T-helper 2 cell treated with Interferon-gamma antibody and Interleukin-4, amounts not matched to agents 100 ng/mL and 5 ng/mL, for 36 hours (primary cell): ENCODE data around the gene SNX11. TPM values are rescaled to one million over a fixed set of nuclear protein-coding genes. Genes with fewer than 3 reads are reported as not detected.

Experiments
- intact Hi-C: fragments of 100-400 bp; cut with micrococcal nuclease; formaldehyde crosslinking; loops from one replicate; pipeline ENCODE4 v1.15.1; 2023
- total RNA-seq: library from RNA; stranded (reverse); gene quantifications from 2 replicates; pipeline ENCODE4 v1.2.3, GENCODE V29; 2022

SNX11 gene
- total RNA-seq, 1 donor from 2014 or later: 22.3 TPM

- intact Hi-C loops: no loop called here
Observed at GRCh38 chr17:48093341-48094045, 14.1 kb upstream of the SNX11 start.

DNA sequence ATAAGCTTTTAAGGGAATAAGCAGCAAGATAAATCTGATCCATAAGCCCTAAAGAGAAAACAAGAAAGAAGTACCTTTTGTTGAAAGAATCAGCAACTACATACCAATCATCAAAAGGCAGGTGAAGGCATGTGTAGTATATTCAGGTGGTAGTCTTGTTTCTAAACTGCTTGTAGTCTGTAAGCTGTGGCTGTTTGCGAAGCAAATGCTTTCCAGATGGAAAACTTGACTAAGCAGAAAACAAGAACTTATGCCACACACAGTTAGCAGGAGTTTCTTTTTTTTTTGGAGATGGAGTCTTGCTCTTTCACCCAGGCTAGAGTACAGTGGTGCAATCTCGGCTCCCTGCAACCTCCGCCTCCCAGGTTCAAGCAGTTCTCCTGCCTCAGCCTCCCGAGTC, 12.0 kb upstream of the SNX11 start:
- intact Hi-C loops: no loop called here

GRCh38 chr17:48100160-48100559, 7.4 kb upstream of the SNX11 start:
- intact Hi-C loops: loop anchor here (2.0 to 10.0 kb wide), 4 partner anchors 51 to 735 kb away; partner anchors contain the start of genes CALCOCO2, CDK5RAP3, NFE2L1 and PNPO

DNA sequence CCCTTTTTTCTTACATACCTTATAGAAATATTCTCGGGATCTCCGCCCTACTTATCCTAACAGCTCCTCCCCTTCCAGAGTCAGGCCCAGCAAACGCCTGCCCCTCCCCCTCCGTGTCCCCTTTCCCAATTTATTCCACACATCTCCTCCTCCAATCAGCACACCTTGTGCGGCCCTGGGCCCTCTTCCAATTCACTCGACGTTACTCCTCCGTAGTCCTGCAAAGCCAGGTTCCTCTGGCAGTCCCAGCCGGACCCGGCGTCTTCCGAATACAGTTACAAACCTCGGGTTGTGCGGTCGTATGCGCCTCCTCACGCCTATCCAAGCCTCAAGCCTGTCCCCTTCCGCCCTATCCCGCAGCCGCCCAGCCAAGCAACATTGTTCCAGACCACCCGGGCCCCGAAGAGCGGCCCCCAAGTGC, 7.0 kb upstream of the SNX11 start:
- intact Hi-C loops: loop anchor here (2.0 to 10.0 kb wide), 4 partner anchors 52 to 734 kb away; partner anchors contain the start of genes CALCOCO2, CDK5RAP3, NFE2L1 and PNPO

DNA sequence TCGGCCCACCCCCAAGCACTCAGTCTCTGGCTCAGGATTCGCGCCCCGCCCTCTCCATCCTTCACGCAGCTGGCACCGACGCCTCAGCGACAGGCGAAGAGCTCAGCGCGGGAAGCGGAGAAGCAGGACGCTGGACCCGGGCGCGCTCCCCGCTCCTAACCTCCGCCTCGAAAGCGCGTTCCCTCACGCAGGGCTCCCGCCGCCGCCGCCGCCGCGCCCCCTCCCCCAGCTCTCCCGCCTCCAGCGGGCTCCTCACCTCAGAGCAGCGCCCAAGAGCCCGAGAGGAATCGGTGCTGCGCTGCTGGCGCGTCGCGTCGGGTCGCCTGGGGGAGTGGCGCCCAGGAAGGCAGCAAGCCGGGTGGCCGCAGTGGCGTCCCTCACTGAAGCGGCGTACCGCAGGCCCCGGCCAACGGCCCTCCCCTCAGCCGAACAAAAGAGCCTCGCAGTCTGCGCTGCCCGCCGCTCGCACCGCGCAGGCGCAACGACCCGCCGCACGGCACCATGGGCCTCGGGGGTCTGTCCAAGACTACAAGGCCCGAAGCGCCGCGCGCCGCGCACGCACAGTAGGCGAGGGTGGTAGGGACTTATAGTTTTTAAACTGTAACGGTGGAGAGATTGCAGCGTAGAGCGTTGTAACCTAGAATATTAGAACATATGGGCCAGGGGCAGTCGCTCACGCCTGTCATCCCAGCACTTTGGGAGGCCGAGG, 6.4 kb upstream of the SNX11 start, which contains the start of gene CBX1:
TSS of gene CBX1 (minus strand) at position 467 of the 709 bp plus-strand sequence. CDS start 24,474 bp downstream, outside the sequence.
- intact Hi-C loops: loop anchor here (2.0 to 10.0 kb wide), 4 partner anchors 52 to 734 kb away; partner anchors contain the start of genes CALCOCO2, CDK5RAP3, NFE2L1 and PNPO

DNA sequence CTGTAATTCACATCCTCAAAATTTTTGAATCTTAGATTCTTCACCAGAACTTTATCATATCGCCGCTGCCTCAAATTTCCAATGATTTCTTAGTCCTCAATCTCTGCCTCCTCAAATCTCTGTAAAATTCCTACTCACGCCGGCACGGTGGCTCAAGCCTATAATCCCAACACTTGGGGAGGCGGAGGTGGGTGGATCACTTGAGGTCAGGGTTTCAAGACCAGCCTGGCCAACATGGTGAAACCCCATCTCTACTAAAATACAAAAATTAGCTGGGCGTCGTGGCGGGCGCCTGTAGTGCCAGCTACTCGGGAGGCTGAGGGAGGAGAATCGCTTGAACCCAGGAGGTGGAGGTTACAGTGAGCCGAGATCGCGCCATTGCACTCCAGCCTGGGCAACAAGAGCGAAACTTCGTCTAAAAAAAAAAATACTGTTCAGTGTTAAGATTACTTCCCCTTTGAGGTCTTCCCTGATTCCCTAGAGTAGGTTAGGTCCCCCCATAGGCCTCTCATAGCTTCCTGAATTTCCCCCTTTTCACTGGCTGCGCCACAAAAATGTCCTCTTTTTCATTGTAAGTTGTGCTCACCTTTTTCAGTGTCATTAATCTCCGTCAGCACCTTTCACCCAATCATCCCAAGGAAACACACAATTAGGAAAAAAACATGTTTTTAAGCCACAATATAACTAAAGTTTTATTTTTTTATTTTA, 5.4 kb upstream of the SNX11 start:
- intact Hi-C loops: loop anchor here (10.0 kb wide), 2 partner anchors 157 to 733 kb away; partner anchors contain the start of genes CALCOCO2 and PNPO

- intact Hi-C loops: loop anchor here (10.0 kb wide), 2 partner anchors 158 to 732 kb away; partner anchors contain the start of genes CALCOCO2 and PNPO
Observed at GRCh38 chr17:48102798-48103715, 4.5 kb upstream of the SNX11 start.

DNA sequence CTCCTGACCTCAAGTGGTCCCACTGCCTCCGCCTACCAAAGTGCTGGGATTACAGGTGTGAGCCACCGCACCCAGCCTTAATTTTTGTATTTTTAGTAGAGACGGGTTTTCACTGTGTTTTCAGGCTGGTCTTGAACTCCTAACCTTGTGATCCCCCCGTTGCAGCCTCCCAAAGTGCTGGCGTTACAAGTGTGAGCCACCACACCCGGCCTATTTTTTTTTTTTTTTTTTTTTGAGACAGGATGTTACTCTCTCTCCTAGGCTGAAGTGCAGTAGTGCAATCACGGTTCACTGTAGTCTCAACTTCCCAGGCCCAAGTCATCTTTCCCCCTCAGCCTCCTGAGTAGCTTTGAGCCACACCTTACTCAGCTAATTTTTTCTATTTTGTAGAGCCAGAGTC, 3.1 kb upstream of the SNX11 start:
- intact Hi-C loops: loop anchor here (10.0 kb wide), 2 partner anchors 160 to 730 kb away; partner anchors contain the start of genes CALCOCO2 and PNPO

DNA sequence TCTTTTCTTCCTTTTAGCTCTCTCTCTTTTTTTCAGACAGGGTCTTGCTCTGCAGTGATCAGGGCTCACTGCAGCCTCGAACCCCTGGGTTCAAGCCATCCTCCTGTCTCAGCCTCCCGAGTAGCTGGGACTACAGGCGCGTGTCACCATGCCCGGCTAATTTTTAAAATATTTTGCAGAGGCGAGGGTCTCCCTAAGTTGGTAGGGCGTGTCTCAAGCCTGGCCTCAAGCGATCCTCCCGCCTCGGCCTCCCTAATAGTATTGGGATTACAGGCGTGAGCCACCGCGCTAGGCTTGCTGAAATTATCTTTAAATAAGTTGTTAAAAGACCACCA, 797 bp upstream of the SNX11 start:
- intact Hi-C loops: loop anchor here (1.0 to 10.0 kb wide), 3 partner anchors 81 to 728 kb away; partner anchors contain the start of genes CALCOCO2 and PNPO

DNA sequence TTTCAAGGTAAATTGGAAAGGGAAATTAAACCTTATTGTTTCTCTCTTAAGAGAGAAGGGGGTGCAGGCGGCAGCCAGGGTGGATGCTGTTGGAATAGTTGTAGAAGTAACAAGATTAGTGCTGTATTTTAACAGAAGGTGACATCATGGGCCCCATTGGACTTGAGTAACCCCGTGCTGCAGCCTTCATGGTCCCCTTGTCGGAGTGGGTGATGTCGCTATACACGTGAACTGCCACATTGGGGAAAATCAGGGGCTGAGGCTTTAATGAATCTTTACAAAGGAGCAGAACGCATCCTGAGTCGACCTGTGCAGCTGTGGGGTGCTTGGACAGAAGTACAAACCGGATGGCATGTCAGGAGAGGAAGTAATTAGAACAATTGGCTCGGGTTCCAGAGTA, 3.2 kb downstream of the SNX11 start:
- intact Hi-C loops: no loop called here

GRCh38 chr17:48111937-48112241, 4.3 kb downstream of the SNX11 start:
- intact Hi-C loops: no loop called here

DNA sequence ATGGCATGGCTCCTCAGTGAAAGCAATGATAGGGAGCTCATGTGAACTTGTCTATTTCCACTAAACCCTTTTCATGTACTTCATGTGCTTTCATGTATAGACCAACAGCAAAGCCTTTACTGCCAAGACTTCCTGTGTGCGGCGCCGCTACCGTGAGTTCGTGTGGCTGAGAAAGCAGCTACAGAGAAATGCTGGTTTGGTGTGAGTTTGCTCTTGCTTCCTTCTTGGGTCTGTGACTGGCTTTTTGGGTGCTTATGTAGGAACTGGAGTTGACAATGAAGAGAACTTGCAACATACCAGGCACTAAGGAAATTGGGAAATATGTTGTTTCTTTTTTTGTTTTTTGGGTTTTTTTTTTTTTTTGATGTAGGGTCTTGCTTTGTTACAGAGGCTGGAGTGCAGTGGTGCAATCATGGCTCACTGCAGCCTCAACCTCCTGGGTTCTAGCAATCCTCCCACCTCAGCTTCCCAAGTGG, 5.7 kb downstream of the SNX11 start:
- intact Hi-C loops: no loop called here

- intact Hi-C loops: no loop called here
Observed at GRCh38 chr17:48121923-48122664, 14.5 kb downstream of the SNX11 start.

DNA sequence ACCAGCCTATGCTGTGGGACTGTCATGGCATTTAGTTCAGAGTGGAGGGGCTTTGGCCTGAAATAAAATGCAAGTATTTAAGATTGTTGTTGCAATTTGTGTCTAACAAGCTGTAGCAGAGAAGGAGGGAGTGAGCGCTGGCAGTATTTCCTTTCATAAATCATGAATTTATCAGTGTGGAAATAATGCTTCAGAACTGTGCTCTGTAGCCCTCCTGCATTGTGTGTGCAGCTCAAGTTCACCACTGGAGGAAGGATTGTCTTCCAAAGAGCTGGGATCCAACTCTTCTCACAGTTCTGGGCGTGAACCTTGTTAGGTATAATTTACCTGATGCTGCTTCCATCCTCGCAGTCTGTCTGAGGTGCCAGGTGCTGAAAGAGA, 15.1 kb downstream of the SNX11 start:
- intact Hi-C loops: no loop called here

- intact Hi-C loops: no loop called here
Observed at GRCh38 chr17:48123111-48123510, 15.5 kb downstream of the SNX11 start.

DNA sequence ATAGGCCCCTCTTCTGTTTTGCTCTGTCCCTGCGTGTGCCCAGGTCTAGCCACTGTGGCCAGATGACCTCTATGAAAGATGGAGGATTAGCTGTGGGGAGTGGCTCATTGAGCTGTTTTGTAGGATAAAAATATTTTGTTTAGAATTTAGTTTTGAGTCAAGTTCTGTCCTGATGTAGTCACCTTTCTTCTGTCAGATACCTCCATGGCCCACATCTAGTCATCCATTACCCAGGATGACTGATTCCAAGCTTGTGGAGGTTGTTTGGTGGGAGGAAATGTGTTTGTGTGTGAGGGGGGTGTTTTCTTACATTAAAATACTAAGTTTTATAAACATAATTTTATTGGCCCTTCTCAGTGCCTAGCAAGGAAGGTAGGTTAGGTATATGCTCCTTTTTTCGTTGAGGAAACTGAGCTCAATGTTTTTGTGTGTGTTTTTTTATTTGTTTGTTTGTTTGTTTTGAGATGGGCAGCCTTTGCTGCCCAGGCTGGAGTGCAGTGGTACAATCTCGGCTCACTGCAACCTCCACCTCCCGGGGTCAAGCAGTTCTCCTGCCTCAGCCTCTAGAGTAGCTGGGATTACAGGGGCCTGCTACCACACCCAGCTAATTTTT, 16.3 kb downstream of the SNX11 start:
- intact Hi-C loops: no loop called here

GRCh38 chr17:48125829-48126531, 18.4 kb downstream of the SNX11 start:
- intact Hi-C loops: no loop called here

DNA sequence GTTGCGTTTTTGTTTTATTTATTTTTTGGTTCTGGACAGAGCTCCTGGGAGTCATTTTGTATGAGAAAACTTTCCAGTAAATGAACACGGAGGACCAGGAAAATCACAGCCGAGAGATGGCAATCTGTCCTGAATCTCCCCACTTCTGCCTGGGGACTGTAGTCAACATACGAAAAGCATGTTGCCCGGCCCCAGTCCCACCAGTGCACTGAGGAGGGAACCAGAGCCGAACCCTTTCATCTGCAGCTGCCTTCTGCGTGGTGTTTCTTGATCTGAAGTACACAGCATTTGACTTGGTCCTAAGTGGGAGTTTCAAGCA, 18.9 kb downstream of the SNX11 start:
- intact Hi-C loops: no loop called here
